Sigmoid colon (tissue), 4 donors: Measurements from ENCODE around the gene ATXN10.

Experiments used
- CTCF ChIP-seq, 4 experiments: fragments of 450-650 bp in 3 of 4; fragments of 200-600 bp in 1 of 4; IDR thresholded peaks; one replicate each; pipeline ENCODE4 v1.5.1; 2016 to 2019; ENCODE audit warnings: antibody characterized with exemption in 4 of 4, mild to moderate bottlenecking in 3 of 4, moderate library complexity in 2 of 4
- EP300 ChIP-seq, 4 donors: sonication (generic); formaldehyde crosslinking; IDR thresholded peaks; one replicate each; pipeline ENCODE4 v1.6.1; 2017; ENCODE audit warnings: antibody characterized with exemption in 4 of 4
- POLR2A ChIP-seq, 2 donors: fragments of 450-650 bp; IDR thresholded peaks; one replicate each; pipeline ENCODE4 v1.6.1; 2016; ENCODE audit warnings: antibody characterized with exemption in 2 of 2, mild to moderate bottlenecking in 2 of 2, moderate library complexity in 2 of 2
- POLR2AphosphoS5 ChIP-seq, 4 donors: sonication (generic); formaldehyde crosslinking; IDR thresholded peaks; one replicate each; pipeline ENCODE4 v1.6.1; 2017; ENCODE audit warnings: antibody characterized with exemption in 4 of 4

GRCh38 chr22:45760682-45761081 lies 89.0 kb downstream of the ATXN10 start:
- no peak for TF ChIP-seq CTCF (IDR thresholded peaks at IDR 0.05)
- TF ChIP-seq POLR2A (IDR thresholded peaks at IDR 0.05): no peak
- TF ChIP-seq EP300 (IDR thresholded peaks at IDR 0.05): no peak
- TF ChIP-seq POLR2AphosphoS5 (IDR thresholded peaks at IDR 0.05): no peak
